MCF 10A (cell line): ENCODE measurements around the gene PDE4D. TPM values are rescaled to one million over a fixed set of nuclear protein-coding genes. Genes with fewer than 3 reads are reported as not detected.

Experiments
- BruUV-seq: library from RNA; stranded (reverse); fragments of 400-500 nt; replicated peaks from 2 replicates; lab custom pipeline; 2021; lab: Mats Ljungman, UMichigan
- CTCF ChIA-PET: fragments of 300-600 bp; sonication (Branson Sonifier 250); formaldehyde crosslinking; extraction: SDS; loops from one replicate; lab custom pipeline; 2021; ENCODE audit warnings: antibody characterized with exemption, inconsistent platforms; lab: Yijun Ruan, JAX
- POLR2A ChIA-PET: fragments of 300-600, 350-650 bp; sonication (Branson Sonifier 250); formaldehyde crosslinking; extraction: SDS; loops from one replicate; lab custom pipeline; 2020; ENCODE audit warnings: antibody characterized with exemption, inconsistent platforms; lab: Yijun Ruan, JAX
- DNase-seq: peaks from one replicate; pipeline ENCODE4 v3.0.0-alpha.2; 2018; ENCODE audit not compliant: unreplicated experiment
- H3K27ac Mint-ChIP-seq: one replicate; pipeline ENCODE4 v1.8.0; 2022; ENCODE audit warnings: mild to moderate bottlenecking, low read depth, mixed read lengths; ENCODE audit not compliant: unreplicated experiment
- H3K27me3 Mint-ChIP-seq: one replicate; pipeline ENCODE4 v1.8.0; 2022; ENCODE audit warnings: mixed read lengths; ENCODE audit not compliant: insufficient read depth, unreplicated experiment
- H3K36me3 Mint-ChIP-seq: one replicate; pipeline ENCODE4 v1.8.0; 2022; ENCODE audit warnings: mild to moderate bottlenecking, moderate library complexity, mixed read lengths; ENCODE audit not compliant: insufficient read depth, unreplicated experiment
- H3K4me1 Mint-ChIP-seq: one replicate; pipeline ENCODE4 v1.8.0; 2022; ENCODE audit warnings: mixed read lengths; ENCODE audit not compliant: insufficient read depth, unreplicated experiment
- H3K4me3 Mint-ChIP-seq: one replicate; pipeline ENCODE4 v1.8.0; 2022; ENCODE audit warnings: mild to moderate bottlenecking, moderate library complexity, mixed read lengths; ENCODE audit not compliant: unreplicated experiment
- H3K9me3 Mint-ChIP-seq: one replicate; pipeline ENCODE4 v1.8.0; 2022; ENCODE audit warnings: mixed read lengths; ENCODE audit not compliant: unreplicated experiment
- CTCF ChIP-seq: fragments of 200-600 bp; IDR thresholded peaks from one replicate; pipeline ENCODE4 v1.8.0; 2022; ENCODE audit warnings: antibody characterized with exemption, mild to moderate bottlenecking; ENCODE audit not compliant: unreplicated experiment
- intact Hi-C: fragments of 100-400 bp; cut with micrococcal nuclease; formaldehyde crosslinking; loops from 2 replicates; pipeline ENCODE4 v1.14.1; 2022
- total RNA-seq: library from RNA; stranded (reverse); gene quantifications from 2 replicates; pipeline ENCODE4 v1.2.3, GENCODE V29; 2022

The PDE4D gene
- total RNA-seq, 1 experiment from 2014 or later, result 85.0 TPM

- TF ChIP-seq CTCF, result no peak
- H3K4me3 Mint-ChIP-seq, result no peak overlapping the region
- BruUV-seq, result no TSS peak
- ChIA-PET CTCF (interaction anchor here (0.6 to 4.6 kb wide), 9 partner anchors 8 to 539 kb away, joined by 3 to 23 read pairs (median 4); no protein-coding TSS in a partner anchor), POLR2A (no interaction called here)
- no peaks in the 10 kb centered on the region for H3K27me3 Mint-ChIP-seq
- no peak for DNase-seq
- H3K9me3 Mint-ChIP-seq, result no peaks in the 10 kb centered on the region
- H3K4me1 Mint-ChIP-seq, result peaks cover 5% of the 10 kb centered on the region
- intact Hi-C loops, result no loop called here
- H3K27ac Mint-ChIP-seq, result no peak overlapping the region
- peaks cover 25% of the 10 kb centered on the region for H3K36me3 Mint-ChIP-seq
Observed at GRCh38 chr5:59180515-59180914, 713.0 kb downstream of the PDE4D start.

- intact Hi-C loops, result no loop called here
- no peaks in the 10 kb centered on the region for H3K27me3 Mint-ChIP-seq
- H3K9me3 Mint-ChIP-seq, result no peaks in the 10 kb centered on the region
- CTCF ChIA-PET, result interaction anchor here (0.7 to 8.1 kb wide), 8 partner anchors 8 to 301 kb away, joined by 3 to 110 read pairs (median 8); no protein-coding TSS in a partner anchor
- no peak overlapping the region for H3K27ac Mint-ChIP-seq
- BruUV-seq, result no TSS peak
- H3K36me3 Mint-ChIP-seq, result peaks cover 25% of the 10 kb centered on the region
- POLR2A ChIA-PET, result no interaction called here
- H3K4me3 Mint-ChIP-seq, result no peak overlapping the region
- TF ChIP-seq CTCF, result no peak
- DNase-seq, result no peak
- H3K4me1 Mint-ChIP-seq, result peaks cover 5% of the 10 kb centered on the region
Observed at GRCh38 chr5:59179704-59180103, 713.8 kb downstream of the PDE4D start.

DNA sequence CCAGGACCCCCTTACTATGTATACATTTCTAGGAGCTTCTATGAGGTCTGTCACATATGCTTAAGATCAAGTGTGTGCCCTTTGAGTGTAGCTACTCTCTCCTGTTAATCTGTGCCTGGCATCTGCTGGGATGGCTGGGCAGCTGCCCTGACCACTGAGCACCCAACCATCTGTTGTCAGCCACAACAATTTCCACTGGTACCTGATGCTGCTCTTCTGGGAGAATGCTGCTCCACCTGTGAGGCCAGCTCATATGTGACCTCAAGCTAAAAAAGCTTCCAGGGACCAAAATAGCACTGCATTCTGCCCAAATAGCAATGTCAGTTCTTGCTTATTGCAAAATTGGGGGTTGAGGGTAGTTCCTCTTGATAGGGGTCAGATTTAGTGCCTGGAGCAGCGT lies 715.0 kb downstream of the PDE4D start:
- Mint-ChIP-seq H3K4me3 (no peak overlapping the region), H3K4me1 (peaks cover 5% of the 10 kb centered on the region), H3K9me3 (no peaks in the 10 kb centered on the region), H3K36me3 (peaks cover 20% of the 10 kb centered on the region), H3K27ac (no peak overlapping the region), H3K27me3 (no peaks in the 10 kb centered on the region)
- ChIA-PET POLR2A (interaction anchor here (1.1 kb wide), 1 partner anchor 9 kb away, joined by 6 read pairs; no protein-coding TSS in a partner anchor), CTCF (interaction anchor here (0.6 to 8.1 kb wide), 8 partner anchors 9 to 836 kb away, joined by 3 to 110 read pairs (median 5); no protein-coding TSS in a partner anchor)
- DNase-seq, result no peak
- intact Hi-C loops, result no loop called here
- TF ChIP-seq CTCF, result no peak
- BruUV-seq, result TSS peak; percentile 8

DNA sequence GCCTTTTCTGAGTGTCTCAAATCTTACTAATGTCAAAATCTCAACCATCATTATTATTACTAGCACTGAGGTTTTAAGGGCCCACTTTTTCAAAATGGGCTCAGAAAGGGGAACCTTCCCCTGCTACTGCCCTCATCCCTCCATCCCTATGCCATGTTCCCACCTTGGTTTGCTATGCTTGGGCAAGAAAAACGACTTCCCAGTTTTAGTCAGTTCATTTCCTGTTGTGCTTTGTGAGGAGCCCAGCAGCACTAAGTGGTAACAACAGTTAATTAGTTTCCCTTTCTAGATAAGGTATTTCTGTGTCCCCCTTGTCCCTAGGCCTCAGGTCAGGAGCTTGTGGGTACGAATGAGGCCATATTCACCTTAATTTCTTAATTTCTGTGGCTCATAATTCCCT lies 715.5 kb downstream of the PDE4D start:
- DNase-seq, result no peak
- POLR2A ChIA-PET, result interaction anchor here (1.1 kb wide), 1 partner anchor 10 kb away, joined by 6 read pairs; no protein-coding TSS in a partner anchor
- Mint-ChIP-seq H3K4me3 (no peak overlapping the region), H3K4me1 (peaks cover 5% of the 10 kb centered on the region), H3K36me3 (peaks cover 16% of the 10 kb centered on the region), H3K27me3 (no peaks in the 10 kb centered on the region), H3K27ac (no peak overlapping the region), H3K9me3 (no peaks in the 10 kb centered on the region)
- CTCF ChIA-PET, result interaction anchor here (0.6 to 8.1 kb wide), 7 partner anchors 8 to 836 kb away, joined by 3 to 110 read pairs (median 6); no protein-coding TSS in a partner anchor
- no peak for TF ChIP-seq CTCF
- intact Hi-C loops, result no loop called here
- no TSS peak for BruUV-seq
